ENCODE measurements around the gene MPDZ.

DNA sequence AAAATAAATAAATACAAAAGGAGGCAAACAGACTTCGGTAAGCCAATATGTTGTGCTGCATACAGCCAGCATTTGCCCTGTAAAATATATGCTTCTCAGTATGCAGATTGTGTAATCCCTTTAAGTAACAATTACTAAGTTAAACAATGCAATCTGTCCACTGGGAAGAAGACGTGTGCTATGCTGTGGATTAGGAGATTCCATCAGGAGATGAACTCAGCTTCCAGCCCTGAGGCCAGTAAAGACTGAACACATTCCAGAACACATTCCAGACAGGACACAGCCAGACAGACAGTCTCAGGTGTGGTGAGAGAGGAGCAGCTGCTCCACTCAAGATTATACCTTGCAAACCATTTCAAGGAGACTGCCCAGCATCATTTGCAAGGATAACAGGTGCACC lies 97.8 kb downstream of the MPDZ start:
- TF ChIP-seq, protein P1, sequence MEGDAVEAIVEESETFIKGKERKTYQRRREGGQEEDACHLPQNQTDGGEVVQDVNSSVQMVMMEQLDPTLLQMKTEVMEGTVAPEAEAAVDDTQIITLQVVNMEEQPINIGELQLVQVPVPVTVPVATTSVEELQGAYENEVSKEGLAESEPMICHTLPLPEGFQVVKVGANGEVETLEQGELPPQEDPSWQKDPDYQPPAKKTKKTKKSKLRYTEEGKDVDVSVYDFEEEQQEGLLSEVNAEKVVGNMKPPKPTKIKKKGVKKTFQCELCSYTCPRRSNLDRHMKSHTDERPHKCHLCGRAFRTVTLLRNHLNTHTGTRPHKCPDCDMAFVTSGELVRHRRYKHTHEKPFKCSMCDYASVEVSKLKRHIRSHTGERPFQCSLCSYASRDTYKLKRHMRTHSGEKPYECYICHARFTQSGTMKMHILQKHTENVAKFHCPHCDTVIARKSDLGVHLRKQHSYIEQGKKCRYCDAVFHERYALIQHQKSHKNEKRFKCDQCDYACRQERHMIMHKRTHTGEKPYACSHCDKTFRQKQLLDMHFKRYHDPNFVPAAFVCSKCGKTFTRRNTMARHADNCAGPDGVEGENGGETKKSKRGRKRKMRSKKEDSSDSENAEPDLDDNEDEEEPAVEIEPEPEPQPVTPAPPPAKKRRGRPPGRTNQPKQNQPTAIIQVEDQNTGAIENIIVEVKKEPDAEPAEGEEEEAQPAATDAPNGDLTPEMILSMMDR (IDR thresholded peaks at IDR 0.05; ENCODE audit: insufficient read depth, low read length, poor library complexity, severe bottlenecking): no peak
- TF ChIP-seq EZH2phosphoT487 (conservative IDR thresholded peaks at IDR 0.05; ENCODE audit: low read length): no peak

All from SU-DHL-6 (cell line).